A673 (cell line): ENCODE data around the gene PHRF1. TPM values are rescaled to one million over a fixed set of nuclear protein-coding genes. Genes with fewer than 3 reads are reported as not detected.

Source experiments
- BruUV-seq: library from RNA; stranded (reverse); fragments of 400-500 nt; replicated peaks from 2 replicates; lab custom pipeline; 2021; lab: Mats Ljungman, UMichigan
- CTCF ChIA-PET: fragments of 300-600 bp; sonication (Branson Sonifier 250); formaldehyde crosslinking; loops from one replicate; lab custom pipeline; 2022; ENCODE audit warnings: antibody characterized with exemption; lab: Charles Lee
- POLR2A ChIA-PET: fragments of 300-600 bp; sonication (Branson Sonifier 250); formaldehyde crosslinking; loops from one replicate; lab custom pipeline; 2022; ENCODE audit warnings: antibody characterized with exemption; ENCODE audit not compliant: low non-redundant PET; lab: Charles Lee
- DNase-seq: peaks from one replicate; pipeline ENCODE4 v3.0.0-alpha.2; 2015; ENCODE audit warnings: low spot score
- H3K27ac ChIP-seq: fragments of 200-600 bp; sonication (generic); 2 replicates; pipeline ENCODE4 v1.5.1; 2016; ENCODE audit warnings: mixed run types, low read depth, mild to moderate bottlenecking, mixed read lengths, antibody characterized with exemption, low read length; ENCODE audit not compliant: poor library complexity, severe bottlenecking
- H3K27me3 ChIP-seq: fragments of 200-600 bp; sonication (generic); replicated peaks from 2 replicates; pipeline ENCODE4 v1.6.1; 2017; ENCODE audit warnings: mixed run types, low read depth, mild to moderate bottlenecking, mixed read lengths, antibody characterized with exemption, low read length; ENCODE audit not compliant: insufficient read depth, poor library complexity
- H3K36me3 ChIP-seq: fragments of 200-600 bp; sonication (generic); 2 replicates; pipeline ENCODE4 v1.6.1; 2016; ENCODE audit warnings: mixed run types, mild to moderate bottlenecking, mixed read lengths, antibody characterized with exemption, low read length; ENCODE audit not compliant: insufficient read depth, poor library complexity, severe bottlenecking
- H3K4me1 ChIP-seq: fragments of 200-600 bp; sonication (generic); 2 replicates; pipeline ENCODE4 v1.6.1; 2017; ENCODE audit warnings: mixed run types, mild to moderate bottlenecking, mixed read lengths, antibody characterized with exemption, low read length; ENCODE audit not compliant: insufficient read depth, poor library complexity, severe bottlenecking
- H3K4me3 ChIP-seq: fragments of 200-600 bp; sonication (generic); 2 replicates; pipeline ENCODE4 v1.5.1; 2016; ENCODE audit warnings: low read depth, mixed run types, mild to moderate bottlenecking, mixed read lengths, low read length; ENCODE audit not compliant: poor library complexity, severe bottlenecking
- H3K9me3 ChIP-seq: fragments of 200-600 bp; sonication (generic); 2 replicates; pipeline ENCODE4 v1.6.1; 2016; ENCODE audit warnings: mixed run types, low read depth, mild to moderate bottlenecking, mixed read lengths, antibody characterized with exemption, low read length; ENCODE audit not compliant: poor library complexity, severe bottlenecking
- CTCF ChIP-seq: fragments of 300-800, 200-600 bp; sonication (generic); conservative IDR thresholded peaks from 2 replicates; pipeline ENCODE4 v1.5.1; 2017; ENCODE audit warnings: low read depth, mild to moderate bottlenecking, antibody characterized with exemption, low read length, moderate library complexity, mixed read lengths
- EZH2 ChIP-seq: fragments of 200-600 bp; sonication (generic); IDR thresholded peaks from 2 replicates; pipeline ENCODE4 v1.6.1; 2017; ENCODE audit warnings: borderline replicate concordance, low read depth, mild to moderate bottlenecking, mixed read lengths, antibody characterized with exemption, low read length; ENCODE audit not compliant: poor library complexity, severe bottlenecking
- intact Hi-C: fragments of 100-400 bp; cut with micrococcal nuclease; formaldehyde crosslinking; loops from one replicate; pipeline ENCODE4 v1.10.0; 2022; ENCODE audit not compliant: unreplicated experiment
- total RNA-seq: library from RNA; stranded (reverse); gene quantifications from 2 replicates; pipeline ENCODE4 v1.2.3, GENCODE V29; 2021

The PHRF1 gene
- total RNA-seq, 1 experiment from 2014 or later, result 43.0 TPM

DNA sequence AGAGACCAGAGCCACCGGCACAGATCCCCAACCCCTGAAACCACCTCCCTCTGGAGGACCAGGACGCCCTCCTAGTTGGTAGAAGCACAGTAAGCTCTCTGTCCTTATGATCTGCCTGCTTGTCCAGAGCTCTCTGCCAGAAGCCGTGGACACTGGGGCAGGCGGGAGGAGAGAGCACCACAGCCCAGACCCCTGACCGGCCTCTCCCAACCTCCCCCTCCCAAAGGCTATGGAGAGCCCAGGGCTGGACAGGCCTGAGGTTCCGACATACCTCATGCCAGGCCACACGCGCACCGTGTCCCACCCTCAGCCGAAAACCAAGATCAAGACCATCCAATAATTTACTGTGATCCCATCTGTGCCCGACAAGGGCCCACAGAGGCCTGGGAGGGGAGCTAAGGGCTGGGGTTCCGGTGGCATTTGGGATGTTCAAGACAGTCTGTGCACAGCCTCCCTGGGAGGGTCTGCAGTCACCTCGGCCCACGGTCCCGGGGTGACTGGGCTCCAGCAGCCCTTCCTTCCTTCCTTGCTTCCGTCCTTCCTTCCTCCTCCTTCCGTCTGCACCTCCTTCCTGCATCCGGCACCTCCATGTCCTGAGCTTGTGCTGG, 44.2 kb upstream of the PHRF1 start:
- Histone ChIP-seq H3K27ac (no peak overlapping the region), H3K4me3 (no peak overlapping the region), H3K9me3 (no peaks in the 10 kb centered on the region), H3K4me1 (peaks cover 7% of the 10 kb centered on the region), H3K27me3 (no peaks in the 10 kb centered on the region), H3K36me3 (peaks cover 14% of the 10 kb centered on the region)
- no TSS peak for BruUV-seq
- no peak for DNase-seq
- ChIA-PET POLR2A (no interaction called here), CTCF (no interaction called here)
- intact Hi-C loops, result no loop called here
- TF ChIP-seq CTCF, result no peak
- no peak for TF ChIP-seq EZH2

DNA sequence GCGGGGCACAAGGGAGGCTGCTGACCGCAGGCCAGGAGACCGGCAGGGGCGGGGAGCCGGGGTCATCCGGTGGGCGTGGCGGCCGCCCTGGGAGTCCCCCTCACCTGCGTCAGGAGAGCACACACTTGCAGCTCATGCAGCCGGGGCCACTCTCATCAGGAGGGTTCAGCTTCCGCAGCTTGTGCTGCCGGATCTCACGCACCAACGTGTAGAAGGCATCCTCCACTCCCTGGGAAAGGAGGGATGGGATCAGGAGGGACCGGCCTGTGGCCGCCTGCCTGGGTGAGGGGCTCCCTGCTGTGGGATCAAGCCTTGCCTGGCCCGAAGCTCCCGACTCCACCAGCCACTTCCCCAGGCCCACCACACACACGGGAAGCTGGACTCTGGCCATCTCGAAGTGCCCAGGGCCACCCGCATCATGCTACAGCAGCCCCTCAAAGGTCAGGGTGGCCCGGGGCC, 43.7 kb upstream of the PHRF1 start:
- no peak for TF ChIP-seq EZH2
- TF ChIP-seq CTCF, result no peak
- no peak for DNase-seq
- H3K27me3 ChIP-seq, result no peaks in the 10 kb centered on the region
- no peak overlapping the region for H3K4me3 ChIP-seq
- H3K27ac ChIP-seq, result no peak overlapping the region
- H3K4me1 ChIP-seq, result peaks cover 12% of the 10 kb centered on the region
- intact Hi-C loops, result no loop called here
- CTCF ChIA-PET, result no interaction called here
- BruUV-seq, result no TSS peak
- H3K9me3 ChIP-seq, result no peaks in the 10 kb centered on the region
- H3K36me3 ChIP-seq, result peaks cover 14% of the 10 kb centered on the region
- POLR2A ChIA-PET, result no interaction called here

GRCh38 chr11:532986-533585, 43.2 kb upstream of the PHRF1 start:
- H3K9me3 ChIP-seq, result no peaks in the 10 kb centered on the region
- ChIA-PET CTCF (no interaction called here), POLR2A (no interaction called here)
- no peak overlapping the region for H3K4me3 ChIP-seq
- no peak for DNase-seq
- H3K27ac ChIP-seq, result no peak overlapping the region
- intact Hi-C loops, result no loop called here
- H3K4me1 ChIP-seq, result peaks cover 17% of the 10 kb centered on the region
- H3K27me3 ChIP-seq, result no peaks in the 10 kb centered on the region
- TF ChIP-seq EZH2, result no peak
- TF ChIP-seq CTCF, result no peak
- BruUV-seq, result no TSS peak
- peaks cover 14% of the 10 kb centered on the region for H3K36me3 ChIP-seq
